Measurements from ENCODE around the gene HMCES.
"Not testable (repeated sequence)": the region's sequence is repeated elsewhere in the genome, so short reads cannot be mapped to it uniquely, and the experiment has no call there.

The HMCES gene, protein sequence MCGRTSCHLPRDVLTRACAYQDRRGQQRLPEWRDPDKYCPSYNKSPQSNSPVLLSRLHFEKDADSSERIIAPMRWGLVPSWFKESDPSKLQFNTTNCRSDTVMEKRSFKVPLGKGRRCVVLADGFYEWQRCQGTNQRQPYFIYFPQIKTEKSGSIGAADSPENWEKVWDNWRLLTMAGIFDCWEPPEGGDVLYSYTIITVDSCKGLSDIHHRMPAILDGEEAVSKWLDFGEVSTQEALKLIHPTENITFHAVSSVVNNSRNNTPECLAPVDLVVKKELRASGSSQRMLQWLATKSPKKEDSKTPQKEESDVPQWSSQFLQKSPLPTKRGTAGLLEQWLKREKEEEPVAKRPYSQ

DNA sequence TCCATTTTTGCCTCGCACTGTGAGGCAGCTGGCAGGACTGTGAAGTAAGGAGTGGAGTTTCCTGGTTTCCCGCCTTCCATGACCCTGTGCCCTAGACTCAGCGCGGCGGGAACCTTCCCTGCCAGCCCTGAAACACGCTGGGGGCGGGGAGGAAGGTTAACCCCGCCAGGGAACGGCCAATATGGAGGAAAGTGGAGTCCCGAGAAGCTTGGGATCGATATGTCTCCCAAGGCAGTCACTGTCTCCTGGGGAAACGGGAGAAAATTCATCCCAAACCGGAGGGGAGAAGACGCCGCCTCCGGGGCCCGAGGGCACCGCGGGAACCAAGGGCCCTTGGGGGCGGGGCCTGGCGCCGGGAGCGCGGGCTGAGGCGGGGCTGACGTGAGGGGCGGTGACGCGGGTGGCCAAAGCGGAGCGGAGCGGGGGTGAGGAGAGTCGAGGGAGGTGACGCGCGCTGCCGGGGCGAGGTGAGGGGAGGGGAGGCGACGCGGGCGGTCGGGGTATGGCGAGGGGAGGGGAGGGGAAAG, at the start of gene HMCES:
Gene HMCES, plus strand, starts transcription at position 432 of the 527 bp plus-strand sequence. CDS start 863 bp downstream, outside the sequence.
- DNase-seq (ENCODE audit: low read depth): peak; percentile 50

DNA sequence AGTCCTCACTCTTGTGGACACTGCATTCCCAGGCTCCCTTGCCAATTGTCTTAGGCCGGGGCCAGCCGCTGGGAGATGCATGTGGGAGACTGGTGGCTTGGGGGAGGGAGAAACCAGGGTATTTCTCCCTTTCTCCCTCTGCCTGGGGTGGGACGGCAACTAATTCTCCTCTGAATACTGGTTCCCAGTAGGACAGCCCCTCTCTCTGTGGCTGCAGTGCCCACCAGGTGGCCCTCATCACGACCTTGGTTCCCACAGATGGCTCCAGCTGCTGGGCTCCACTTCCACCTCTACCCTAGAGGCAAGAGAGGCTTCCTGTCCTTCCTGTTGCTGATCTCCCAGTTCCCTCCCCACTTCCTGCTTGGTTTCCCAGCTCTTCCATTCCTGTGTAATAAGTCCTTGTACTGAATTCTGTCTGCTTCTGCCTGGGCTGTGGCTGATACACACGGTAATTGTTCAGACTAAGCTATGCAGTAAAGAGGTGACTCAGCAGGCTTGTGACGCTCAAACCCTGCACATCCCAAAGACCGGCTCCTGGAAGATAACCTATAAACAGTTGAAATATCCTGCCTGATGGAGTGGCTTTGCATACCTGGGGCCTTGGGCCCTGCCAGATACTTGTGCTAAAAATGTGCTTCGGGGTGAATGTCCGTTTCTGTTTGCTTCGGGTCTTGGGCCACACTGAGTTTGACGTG, 49.6 kb upstream of the HMCES start:
- no peak for DNase-seq (ENCODE audit: low read depth)

DNA sequence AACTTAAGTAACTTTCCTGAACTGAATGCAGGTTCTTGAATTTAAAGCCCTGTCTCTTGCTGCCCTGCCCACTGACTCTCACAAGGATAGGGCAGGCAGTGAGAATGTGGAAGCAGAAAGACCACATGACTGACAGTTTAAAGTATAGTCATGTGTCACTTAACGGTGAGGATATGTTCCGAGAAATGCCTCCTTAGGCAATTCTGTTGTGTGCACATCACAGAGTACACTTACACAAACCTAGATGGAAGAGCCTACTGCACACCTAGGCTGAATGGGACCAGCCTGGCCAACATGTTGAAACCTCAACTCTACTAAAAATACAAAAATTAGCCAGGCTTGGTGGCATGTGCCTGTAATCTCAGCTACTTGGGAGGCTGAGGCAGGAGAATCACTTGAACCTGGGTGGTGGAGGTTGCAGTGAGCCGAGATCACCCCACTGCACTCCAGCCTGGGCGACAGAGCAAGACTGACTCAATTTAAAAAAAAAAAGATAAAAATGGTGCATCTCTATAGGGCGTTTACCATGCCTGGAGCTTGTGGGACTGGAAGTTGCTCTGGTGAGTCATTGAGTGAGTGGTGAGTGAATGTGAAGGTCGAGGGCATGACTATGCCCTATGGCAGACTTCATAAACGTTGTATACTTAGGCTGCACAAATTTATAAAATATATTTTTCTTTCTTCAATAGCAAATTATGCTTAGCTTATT, 48.2 kb upstream of the HMCES start:
- no peak for DNase-seq (ENCODE audit: low read depth)

DNA sequence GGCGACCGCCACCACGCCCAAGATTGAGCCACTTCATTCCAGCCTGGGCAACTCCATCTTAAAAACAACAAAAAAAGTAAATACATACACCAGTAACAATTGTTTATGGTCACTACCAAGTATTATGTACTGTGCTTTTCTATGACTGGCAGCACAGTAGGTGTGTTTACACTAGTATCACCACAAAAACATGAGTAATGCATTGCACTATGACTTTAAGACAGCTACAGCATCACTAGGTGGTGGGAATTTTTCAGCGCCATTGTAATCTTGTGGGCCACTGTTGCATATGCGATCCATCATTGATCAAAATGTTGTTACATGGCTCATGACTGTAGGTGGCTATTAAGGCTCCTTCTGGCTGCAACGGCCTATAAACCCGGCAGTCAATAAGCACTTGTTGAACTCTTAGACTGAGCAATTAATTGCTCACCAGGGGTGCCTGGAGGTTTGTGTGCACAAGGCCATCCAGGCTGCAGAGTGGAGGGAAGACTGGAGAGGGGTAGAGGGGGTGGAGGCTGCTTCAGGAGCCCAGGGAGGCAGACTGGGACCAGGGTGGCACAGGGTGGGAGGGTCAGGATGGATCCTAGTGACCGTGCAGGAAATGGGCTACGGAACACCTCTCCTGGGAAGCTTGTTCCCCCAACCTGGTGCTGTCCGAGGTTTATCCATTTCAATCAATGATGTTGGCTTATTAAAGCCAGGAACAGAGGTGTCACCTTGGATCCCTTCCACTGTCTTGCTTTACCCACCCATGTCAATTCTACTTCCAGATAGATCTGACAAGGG, 47.1 kb upstream of the HMCES start:
- DNase-seq (ENCODE audit: low read depth): no peak

DNA sequence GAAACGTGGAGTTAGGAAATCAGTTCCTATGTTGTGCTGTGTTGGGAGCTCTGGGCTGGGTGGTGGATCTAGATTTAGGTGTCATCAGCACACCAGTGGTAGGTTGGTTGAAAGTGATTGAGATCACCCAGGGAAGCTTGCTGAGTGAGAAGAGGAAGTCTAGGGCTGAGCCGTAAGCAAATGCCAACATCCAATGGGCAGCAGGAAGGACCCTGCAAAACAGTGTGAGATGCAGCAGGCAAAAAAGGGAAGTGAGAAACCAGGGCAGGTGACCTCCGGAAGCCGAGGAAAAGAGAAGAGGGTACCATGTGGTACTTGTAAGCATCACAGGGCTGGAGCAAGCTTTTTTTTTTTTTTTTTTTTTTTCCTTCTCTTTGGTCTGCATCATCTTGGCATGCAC, 45.1 kb upstream of the HMCES start:
- DNase-seq (ENCODE audit: low read depth): no peak

DNA sequence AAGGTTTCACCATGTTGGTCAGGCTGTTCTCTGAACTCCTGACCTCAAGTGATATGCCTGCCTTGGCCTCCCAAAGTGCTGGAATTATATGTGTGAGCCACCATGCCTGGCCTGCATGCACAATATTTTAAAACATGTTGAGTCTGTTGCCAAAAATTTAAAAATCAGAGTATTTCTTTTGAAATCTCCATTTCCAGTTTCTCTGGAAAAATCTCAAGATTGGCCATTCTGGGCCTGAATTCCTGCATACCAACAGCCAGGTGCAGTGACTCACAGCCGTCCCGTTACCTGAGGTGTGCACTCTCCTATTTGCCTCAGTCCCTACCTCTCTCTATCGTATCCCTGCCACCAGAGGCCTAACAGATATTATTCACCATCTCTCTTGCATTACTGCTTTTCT, 44.2 kb upstream of the HMCES start:
- DNase-seq (ENCODE audit: low read depth): no peak

DNA sequence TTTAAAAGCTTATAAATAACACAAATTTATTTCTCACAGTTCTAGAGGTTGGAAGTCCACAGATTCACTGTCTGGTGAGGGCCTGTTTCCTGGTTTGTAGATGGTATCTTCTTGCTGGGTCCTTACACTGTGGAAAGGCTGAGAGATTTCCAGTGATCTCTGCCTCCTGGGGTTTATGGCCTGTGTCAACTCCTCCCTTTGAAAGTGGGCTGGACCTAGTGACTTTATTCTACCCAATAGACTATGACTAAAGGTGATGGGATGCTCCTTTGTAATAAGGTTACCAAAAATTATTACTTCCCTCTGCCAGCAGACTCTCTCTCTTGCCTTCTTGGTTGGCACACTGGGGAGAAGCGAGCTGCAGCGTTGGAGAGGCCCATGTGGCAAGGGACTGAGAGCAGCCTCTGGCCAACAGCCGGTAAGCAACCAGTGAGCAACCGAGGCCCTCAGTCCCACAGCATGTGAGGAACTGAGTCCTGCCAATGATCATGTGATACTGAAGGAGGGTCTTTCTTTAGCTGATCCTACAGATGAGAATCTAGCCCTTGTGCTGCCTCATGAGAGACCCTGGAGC, 43.2 kb upstream of the HMCES start:
- DNase-seq (ENCODE audit: low read depth): no peak

DNA sequence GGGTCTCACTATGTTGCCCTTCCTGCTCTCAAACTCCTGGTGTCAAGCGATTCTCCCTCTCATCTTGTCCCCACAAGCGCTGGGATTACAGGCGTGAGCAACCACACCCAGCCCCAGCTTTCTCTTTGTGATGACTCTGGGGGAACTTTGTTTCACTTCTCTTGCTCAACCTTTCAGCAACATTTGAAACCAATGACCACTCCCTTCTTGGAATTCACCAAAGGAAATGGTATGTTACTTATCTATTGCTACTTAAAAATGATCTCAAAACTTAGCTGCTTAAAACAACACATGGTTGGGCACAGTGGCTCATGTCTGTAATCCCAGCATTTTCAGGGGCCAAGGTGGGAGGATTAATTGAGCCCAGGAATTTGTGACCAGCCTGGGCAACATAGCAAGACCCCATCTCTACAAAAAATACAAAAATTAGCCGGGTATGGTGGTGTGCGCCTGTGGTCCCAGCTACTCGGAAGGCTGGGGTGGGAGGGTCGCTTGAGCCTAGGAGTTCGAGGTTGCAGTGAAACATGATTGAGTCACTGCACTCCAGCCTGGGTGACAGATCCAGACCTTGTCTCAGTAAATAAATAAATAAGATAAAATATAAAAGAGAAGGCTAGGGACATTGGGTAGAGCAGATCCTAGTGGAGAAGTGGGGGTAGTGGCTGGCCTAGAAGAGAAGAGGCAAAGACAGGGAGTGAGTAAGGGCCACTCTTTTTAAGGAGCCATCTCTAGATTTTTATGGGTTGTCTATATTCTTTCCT, 39.5 kb upstream of the HMCES start:
- no peak for DNase-seq (ENCODE audit: low read depth)

DNA sequence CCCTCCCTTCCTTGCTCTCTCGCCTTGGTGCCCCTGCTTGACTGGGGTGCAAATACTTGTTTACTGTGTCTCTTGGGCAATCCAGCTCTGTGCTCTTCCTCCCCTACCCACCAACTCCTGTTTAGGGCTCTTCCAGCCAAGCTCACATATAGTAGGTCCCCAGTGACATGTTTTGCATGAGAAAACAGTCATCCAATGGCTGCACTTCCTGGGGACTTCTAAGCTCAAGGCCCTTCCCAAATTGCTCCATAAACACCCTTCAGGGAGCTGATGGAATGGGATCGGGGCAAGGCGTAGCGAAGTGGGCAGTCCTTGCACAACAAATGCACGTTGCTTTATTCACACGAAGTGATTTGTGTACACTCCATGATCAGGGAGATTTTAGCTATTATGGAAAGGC, 38.7 kb upstream of the HMCES start:
- DNase-seq (ENCODE audit: low read depth): no peak

DNA sequence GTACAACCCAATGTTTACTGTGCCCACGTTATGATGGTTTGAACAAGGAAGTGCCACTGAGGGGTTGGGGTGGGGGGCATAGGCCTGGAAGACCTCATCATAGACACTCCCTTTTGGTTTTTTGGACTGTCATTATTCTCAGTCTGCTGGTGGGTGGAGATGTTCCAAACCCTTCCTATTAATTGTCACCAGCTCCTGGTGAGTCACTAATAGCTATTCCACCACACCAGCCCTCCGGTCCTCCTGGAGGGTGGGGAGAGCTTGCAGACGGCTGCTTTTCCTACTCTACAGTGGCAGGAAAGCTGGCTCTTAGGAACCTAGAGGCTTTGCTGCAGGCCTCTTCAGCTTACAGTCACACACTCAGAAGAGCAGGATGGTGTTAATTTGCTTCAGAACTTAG, 38.2 kb upstream of the HMCES start:
- DNase-seq (ENCODE audit: low read depth): no peak

DNA sequence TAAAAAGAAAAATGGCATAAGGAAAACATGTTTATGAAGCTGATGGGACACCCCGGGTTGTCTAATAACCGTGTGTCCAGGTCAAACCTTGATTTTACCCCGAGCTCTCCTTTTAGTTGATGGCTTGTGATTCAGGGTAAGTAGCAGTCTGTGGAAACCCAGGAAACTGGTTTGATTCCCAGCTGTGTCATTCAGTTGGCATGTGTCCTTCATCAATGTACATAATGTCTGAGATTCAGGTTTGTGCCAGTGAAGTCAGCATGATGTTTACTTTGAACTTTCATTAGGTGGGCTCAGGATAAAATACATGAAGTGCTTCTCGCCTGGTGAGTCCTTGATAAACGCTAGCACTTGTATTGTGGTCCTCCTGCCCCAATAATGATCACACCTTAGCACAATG, 33.5 kb upstream of the HMCES start:
- no peak for DNase-seq (ENCODE audit: low read depth)

DNA sequence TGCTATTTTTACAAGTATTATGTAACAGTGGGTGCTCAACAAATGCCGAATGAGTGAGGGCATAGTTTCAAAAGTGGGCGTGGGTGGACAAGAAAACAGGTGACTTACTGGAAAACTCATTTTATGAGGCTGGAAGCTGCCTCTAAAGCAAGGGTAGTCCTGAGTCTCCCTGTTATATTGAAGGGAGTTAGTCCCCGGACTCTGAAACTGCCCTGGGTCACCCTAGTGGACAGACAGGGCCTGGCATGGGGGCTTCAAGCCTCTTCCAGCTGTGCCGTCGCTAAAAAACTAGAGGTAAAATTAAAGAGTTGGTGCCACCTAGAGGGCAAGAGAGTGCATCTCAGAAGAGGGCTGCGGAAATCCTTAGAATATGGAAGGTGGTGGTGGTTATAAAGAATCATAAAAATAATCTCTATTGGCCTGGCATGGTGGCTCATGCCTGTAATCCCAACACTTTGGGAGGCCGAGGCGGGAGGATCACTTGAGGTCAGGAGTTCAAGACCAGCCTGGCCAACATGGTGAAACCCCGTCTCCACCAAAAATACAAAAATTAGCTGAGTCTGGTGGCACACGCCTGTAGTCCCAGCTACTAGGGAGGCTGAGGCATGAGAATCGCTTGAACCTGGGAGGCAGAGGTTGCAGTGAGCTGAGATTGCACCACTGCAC, 32.9 kb upstream of the HMCES start:
- DNase-seq (ENCODE audit: low read depth): not testable (repeated sequence)

DNA sequence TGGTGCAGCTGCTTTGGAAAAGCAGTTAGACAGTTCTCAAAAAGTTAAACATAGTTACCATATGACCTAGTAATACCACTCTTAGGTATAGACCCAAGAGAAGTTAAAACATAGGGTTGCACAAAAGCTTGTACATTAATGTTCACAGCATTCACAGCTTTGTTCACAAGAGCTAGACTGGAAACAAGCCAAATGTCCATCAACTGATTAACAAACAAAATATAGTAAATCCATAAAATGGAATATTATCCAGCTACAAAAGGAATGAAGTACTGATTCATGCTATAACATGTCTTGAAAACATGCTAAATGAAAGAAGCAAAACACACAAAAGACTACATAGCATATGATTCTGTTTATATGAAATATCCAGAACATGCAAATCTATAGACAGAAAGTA, 32.0 kb upstream of the HMCES start:
- DNase-seq (ENCODE audit: low read depth): no peak

DNA sequence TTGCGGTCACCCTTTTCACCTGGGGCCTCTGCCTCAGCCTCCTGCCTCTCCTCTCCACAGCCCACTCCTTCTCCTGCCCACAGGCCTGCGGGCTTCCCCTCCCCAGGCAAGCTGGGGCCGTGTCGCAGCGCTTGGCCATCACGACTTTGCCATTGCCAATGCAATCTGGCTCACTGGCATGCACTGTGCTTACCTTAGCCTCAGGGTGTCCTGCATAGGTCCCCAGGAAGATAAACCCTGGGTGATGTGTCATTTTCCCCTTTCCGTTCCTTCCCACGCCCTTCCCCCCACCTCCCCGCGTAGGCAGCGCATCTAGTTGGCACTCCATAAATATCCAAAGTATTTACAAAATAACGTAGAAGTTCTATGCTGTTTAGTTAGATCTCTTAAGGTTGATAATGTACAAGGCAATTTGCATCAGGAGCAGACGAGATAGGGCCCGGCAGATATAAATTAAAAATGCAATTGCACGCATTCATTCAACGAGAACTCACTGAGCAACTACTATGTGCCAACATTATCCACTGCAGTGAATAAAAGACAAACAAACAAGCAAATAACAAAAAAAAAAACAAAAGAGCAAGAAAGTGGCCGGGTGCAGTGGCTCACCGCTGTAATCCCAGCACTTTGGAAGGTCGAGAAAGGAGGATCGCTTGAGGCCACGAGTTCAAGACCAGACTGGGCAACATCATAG, 30.2 kb upstream of the HMCES start:
- no peak for DNase-seq (ENCODE audit: low read depth)

DNA sequence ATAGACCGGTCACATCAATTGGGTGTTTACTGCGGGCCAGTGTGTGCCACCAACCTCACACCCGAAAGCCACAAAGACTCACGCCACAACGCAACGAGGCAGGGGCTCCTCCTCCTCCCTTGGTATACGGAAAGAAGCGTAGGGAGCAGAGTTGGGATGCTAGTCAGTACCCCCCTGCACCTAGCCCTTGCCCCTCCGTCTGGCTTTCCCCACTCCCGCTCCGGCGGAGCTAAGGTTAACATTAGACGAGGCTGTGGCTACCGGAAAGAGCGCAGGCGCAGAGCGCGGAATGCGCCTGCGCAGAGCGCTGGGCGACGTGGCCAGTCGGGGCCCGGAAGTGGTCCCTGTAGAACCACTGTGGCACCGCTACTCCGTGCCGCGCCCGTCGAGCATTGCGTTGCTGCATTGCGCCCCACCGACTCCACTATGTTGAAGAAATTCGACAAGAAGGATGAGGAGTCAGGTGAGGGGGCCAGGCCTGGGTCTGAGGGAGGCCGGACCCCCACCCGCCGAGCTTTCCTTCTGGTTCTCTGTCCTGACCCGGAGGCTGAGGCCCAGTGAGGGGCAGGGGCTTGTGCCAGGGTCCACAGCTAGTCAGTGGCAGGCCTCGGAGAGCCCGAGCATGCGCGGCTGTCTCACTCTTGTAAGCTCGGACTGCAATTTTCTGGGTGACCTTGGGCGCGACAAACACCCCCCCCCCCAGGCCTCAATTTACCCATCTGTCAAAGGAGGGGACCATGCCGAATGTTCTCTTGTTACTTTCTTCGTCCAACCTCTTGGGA, 29.2 kb upstream of the HMCES start, which contains the start of gene COPG1:
Gene COPG1, plus strand, starts transcription at position 323 of the 782 bp plus-strand sequence. Its CDS starts 104 bp downstream, at position 427.
- no peak for DNase-seq (ENCODE audit: low read depth)

DNA sequence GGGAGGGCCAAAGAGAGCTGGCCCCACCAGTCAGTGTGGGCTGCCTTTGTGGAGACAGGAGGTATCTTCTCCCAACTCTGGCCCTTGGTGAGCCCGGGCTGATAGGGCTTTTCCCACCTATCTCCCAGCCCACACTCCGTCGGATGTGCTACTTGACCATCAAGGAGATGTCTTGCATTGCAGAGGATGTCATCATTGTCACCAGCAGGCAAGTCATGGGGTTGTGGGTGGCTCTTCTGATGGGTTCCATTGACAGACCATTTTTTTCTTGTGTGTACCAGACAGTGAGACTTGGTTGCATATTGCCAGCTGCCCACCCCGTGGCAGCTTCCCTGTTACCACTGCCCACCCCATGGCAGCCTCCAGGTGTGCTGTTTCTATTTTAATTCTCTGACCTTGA, 25.9 kb upstream of the HMCES start:
- DNase-seq (ENCODE audit: low read depth): no peak

DNA sequence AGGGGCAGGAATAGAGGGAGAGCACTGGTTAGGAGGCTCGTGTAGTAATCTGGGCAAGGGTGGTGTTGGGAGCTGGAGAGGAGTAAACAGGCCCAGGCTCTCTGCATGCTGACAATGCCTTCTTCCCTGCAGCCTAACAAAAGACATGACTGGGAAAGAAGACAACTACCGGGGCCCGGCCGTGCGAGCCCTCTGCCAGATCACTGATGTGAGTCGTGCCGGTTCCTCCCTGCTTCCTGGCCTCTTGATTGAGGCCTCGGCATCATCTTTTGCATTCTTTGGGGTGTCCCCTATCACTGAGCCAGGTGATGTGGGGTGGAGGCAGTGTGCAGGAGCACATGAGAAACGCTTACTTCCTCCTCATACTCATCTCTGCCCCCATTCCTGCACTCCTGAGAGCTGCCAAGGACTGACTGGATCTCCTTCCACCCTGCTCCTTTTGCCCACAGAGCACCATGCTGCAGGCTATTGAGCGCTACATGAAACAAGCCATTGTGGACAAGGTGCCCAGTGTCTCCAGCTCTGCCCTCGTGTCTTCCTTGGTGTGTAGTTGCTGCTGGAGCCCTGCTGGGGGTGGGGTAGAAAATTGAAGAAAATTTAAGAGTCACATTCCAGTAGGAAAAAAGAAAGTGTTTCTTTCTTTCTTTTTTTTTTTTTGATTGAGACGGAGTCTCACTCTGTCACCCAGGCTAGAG, 24.0 kb upstream of the HMCES start:
- no peak for DNase-seq (ENCODE audit: low read depth)

DNA sequence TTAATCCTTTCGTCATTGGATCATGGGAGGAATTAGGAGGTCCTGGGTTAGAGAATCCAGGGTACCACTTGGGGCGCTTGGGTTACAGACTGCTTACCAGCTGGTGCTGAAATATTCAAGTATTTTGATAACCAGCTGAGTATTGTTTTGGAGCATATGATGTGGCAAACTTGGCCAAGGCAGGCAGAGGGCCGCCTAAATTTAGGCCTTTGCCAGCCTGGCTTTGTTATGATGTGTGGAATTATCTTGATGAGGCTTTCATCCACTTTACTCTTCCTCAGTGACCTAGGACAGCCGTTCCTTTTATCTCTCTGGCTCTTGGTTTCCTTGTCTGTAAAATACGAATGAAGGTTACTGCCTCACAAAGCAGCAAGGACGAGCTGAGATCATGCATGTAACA, 22.4 kb upstream of the HMCES start:
- no peak for DNase-seq (ENCODE audit: low read depth)
